GM19395 (cell line): ENCODE results near the gene TBC1D9B.

Experiments used
- ATAC-seq: cut with Tn5 transposase; IDR thresholded peaks from one replicate; pipeline ENCODE4 v1.9.1; 2021; ENCODE audit warnings: mild to moderate bottlenecking, moderate library complexity; ENCODE audit not compliant: unreplicated experiment

TBC1D9B gene

GRCh38 chr5:179870952-179871351 lies 36.7 kb downstream of the TBC1D9B start:
- ATAC-seq, result no peak

- no peak for ATAC-seq
These were observed 37.2 kb downstream of the TBC1D9B start for GRCh38 chr5:179870403-179870903.

- no peak for ATAC-seq
These were observed 37.9 kb downstream of the TBC1D9B start for GRCh38 chr5:179869641-179870402.

GRCh38 chr5:179869101-179869500 lies 38.6 kb downstream of the TBC1D9B start:
- ATAC-seq, result no peak

GRCh38 chr5:179868541-179868940 lies 39.2 kb downstream of the TBC1D9B start:
- ATAC-seq, result no peak

GRCh38 chr5:179867476-179867875 lies 40.2 kb downstream of the TBC1D9B start:
- no peak for ATAC-seq

GRCh38 chr5:179867079-179867465 lies 40.6 kb downstream of the TBC1D9B start:
- no peak for ATAC-seq

- ATAC-seq, result no peak
These were observed 41.2 kb downstream of the TBC1D9B start for GRCh38 chr5:179866241-179867078.

GRCh38 chr5:179865491-179866240 lies 42.0 kb downstream of the TBC1D9B start:
- ATAC-seq, result no peak

- no peak for ATAC-seq
These were observed 43.0 kb downstream of the TBC1D9B start for GRCh38 chr5:179864686-179865085.

GRCh38 chr5:179863449-179864085 lies 44.1 kb downstream of the TBC1D9B start:
- no peak for ATAC-seq

- no peak for ATAC-seq
These were observed 44.8 kb downstream of the TBC1D9B start for GRCh38 chr5:179862891-179863290.

- no peak for ATAC-seq
These were observed 45.4 kb downstream of the TBC1D9B start for GRCh38 chr5:179862296-179862695.

GRCh38 chr5:179860301-179860700 lies 47.4 kb downstream of the TBC1D9B start:
- ATAC-seq, result no peak

- peak; percentile 94 for ATAC-seq
These were observed 48.9 kb downstream of the TBC1D9B start, which contains the start of gene MRNIP for GRCh38 chr5:179858586-179859427. TSS of gene MRNIP (minus strand) at chr5:179858817. CDS start at chr5:179858796, 21 bp downstream.

- ATAC-seq, result peak; percentile 66
These were observed 49.5 kb downstream of the TBC1D9B start for GRCh38 chr5:179858241-179858585.

- no peak for ATAC-seq
These were observed 53.3 kb downstream of the TBC1D9B start for GRCh38 chr5:179854356-179854755.

- ATAC-seq, result peak; percentile 94
These were observed 54.6 kb downstream of the TBC1D9B start for GRCh38 chr5:179852993-179853547.

GRCh38 chr5:179841621-179842020 lies 66.1 kb downstream of the TBC1D9B start:
- ATAC-seq, result no peak
